ENCODE data around the gene RPUSD4. TPM values are rescaled to one million over a fixed set of nuclear protein-coding genes. Genes with fewer than 3 reads are reported as not detected.
A peak's percentile ranks its signal among the peaks of the same experiment; 100 is the strongest.

Gene RPUSD4
- total RNA-seq, 4 donors from 2014 or later: 53.3 to 93.8 (median 69.2) TPM

- Histone ChIP-seq H3K36me3 (peaks cover 0 to 4% of the 10 kb centered on the region in 2 donors), H3K9me3 (no peaks in the 10 kb centered on the region), H3K4me3 (no peak overlapping the region), H3K27me3 (no peaks in the 10 kb centered on the region), H3K4me1 (peaks cover 41 to 42% of the 10 kb centered on the region in 2 donors), H3K27ac (no peak overlapping the region)
- intact Hi-C loops (cut with DNase I; ENCODE audit: low total_unique reads) (loop anchor here (2.0 to 5.0 kb wide), 4 partner anchors 16 to 622 kb away; partner anchors contain the start of genes CDON, DCPS and STT3A), in situ Hi-C loops (cut with MboI; ENCODE audit: low sequenced_read_pairs in 4 of 4) (loop anchor here in 2 of 4 donors (5.0 to 25.0 kb wide), 3 partner anchors 53 to 627 kb away; partner anchors contain the start of genes FOXRED1 (in 1 of the 2), SRPRA (in 1 of the 2) and STT3A (in 1 of the 2))
- DNase-seq (no peak), ATAC-seq (no peak)
- TF ChIP-seq CTCF (IDR thresholded peaks at IDR 0.05 in 4 of 5, conservative IDR thresholded peaks at IDR 0.05 in 1 of 5): no peak
- TF ChIP-seq POLR2A (IDR thresholded peaks at IDR 0.05): no peak
These were observed 3.0 kb upstream of the RPUSD4 start for GRCh38 chr11:126214441-126214840.

- DNase-seq (no peak), ATAC-seq (no peak)
- Histone ChIP-seq H3K27me3 (no peaks in the 10 kb centered on the region), H3K9me3 (no peaks in the 10 kb centered on the region), H3K36me3 (peaks cover 0 to 16% of the 10 kb centered on the region in 2 donors), H3K4me3 (peak overlapping the region; percentile 88 to 93 (median 91)), H3K27ac (peak overlapping the region; percentile 91 to 95 (median 92)), H3K4me1 (peaks cover 48 to 51% of the 10 kb centered on the region in 2 donors)
- in situ Hi-C loops (cut with MboI; ENCODE audit: low sequenced_read_pairs in 4 of 4): loop anchor here in 2 of 4 donors (5.0 to 25.0 kb wide), 3 partner anchors 55 to 625 kb away; partner anchors contain the start of genes FOXRED1 (in 1 of the 2), SRPRA (in 1 of the 2) and STT3A (in 1 of the 2)
- intact Hi-C loops (cut with DNase I; ENCODE audit: low total_unique reads): loop anchor here (5.0 kb wide), 3 partner anchors 90 to 620 kb away; partner anchors contain the start of genes CDON, DCPS and STT3A
- TF ChIP-seq CTCF (IDR thresholded peaks at IDR 0.05 in 4 of 5, conservative IDR thresholded peaks at IDR 0.05 in 1 of 5): no peak
- no peak for TF ChIP-seq POLR2A (IDR thresholded peaks at IDR 0.05)
These were observed 725 bp upstream of the RPUSD4 start for GRCh38 chr11:126212089-126212660.

- Histone ChIP-seq H3K36me3 (peaks cover 0 to 21% of the 10 kb centered on the region in 2 donors), H3K27ac (peak overlapping the region; percentile 91 to 95 (median 92)), H3K4me3 (peak overlapping the region; percentile 88 to 93 (median 91)), H3K9me3 (no peaks in the 10 kb centered on the region), H3K4me1 (peaks cover 55 to 57% of the 10 kb centered on the region in 2 donors), H3K27me3 (no peaks in the 10 kb centered on the region)
- intact Hi-C loops (cut with DNase I; ENCODE audit: low total_unique reads): loop anchor here (1.0 to 5.0 kb wide), 4 partner anchors 57 to 619 kb away; partner anchors contain the start of genes CDON, DCPS, SRPRA and STT3A
- TF ChIP-seq POLR2A (IDR thresholded peaks at IDR 0.05): no peak
- TF ChIP-seq CTCF (IDR thresholded peaks at IDR 0.05 in 4 of 5, conservative IDR thresholded peaks at IDR 0.05 in 1 of 5): no peak
- ATAC-seq (no peak), DNase-seq (no peak)
- in situ Hi-C loops (cut with MboI; ENCODE audit: low sequenced_read_pairs in 4 of 4): loop anchor here in 2 of 4 donors (5.0 to 25.0 kb wide), 3 partner anchors 56 to 624 kb away; partner anchors contain the start of genes FOXRED1 (in 1 of the 2), SRPRA (in 1 of the 2) and STT3A (in 1 of the 2)
These were observed 597 bp downstream of the RPUSD4 start for GRCh38 chr11:126210871-126211235.

GRCh38 chr11:126207896-126208295, 3.6 kb downstream of the RPUSD4 start:
- no peak for DNase-seq
- Histone ChIP-seq H3K4me1 (peaks cover 43 to 62% of the 10 kb centered on the region in 2 donors), H3K4me3 (peak overlapping the region in 1 of 4 donors; percentile 6), H3K9me3 (no peaks in the 10 kb centered on the region), H3K27me3 (no peaks in the 10 kb centered on the region), H3K36me3 (peaks cover 0 to 51% of the 10 kb centered on the region in 2 donors), H3K27ac (peak overlapping the region; percentile 77 to 95 (median 92))
- intact Hi-C loops (cut with DNase I; ENCODE audit: low total_unique reads): loop anchor here (5.0 to 10.0 kb wide), 2 partner anchors 96 to 803 kb away; no protein-coding TSS in a partner anchor
- in situ Hi-C loops (cut with MboI; ENCODE audit: low sequenced_read_pairs in 4 of 4): loop anchor here in 1 of 4 donors (25.0 kb wide), 1 partner anchor 621 kb away; the partner anchor contains the start of gene STT3A
- TF ChIP-seq POLR2A (IDR thresholded peaks at IDR 0.05) (no peak), CTCF (IDR thresholded peaks at IDR 0.05 in 4 of 5, conservative IDR thresholded peaks at IDR 0.05 in 1 of 5) (no peak)
- no peak for ATAC-seq

All from gastrocnemius medialis (tissue), 4 donors.